Smooth muscle cell (in vitro differentiated cells): ENCODE results near the gene PRG2. TPM values are rescaled to one million over a fixed set of nuclear protein-coding genes. Genes with fewer than 3 reads are reported as not detected.
A peak's percentile ranks its signal among the peaks of the same experiment; 100 is the strongest.
"Not testable (repeated sequence)": the region's sequence is repeated elsewhere in the genome, so short reads cannot be mapped to it uniquely, and the experiment has no call there.

Experiments used
- DNase-seq: peaks from one replicate; lab custom pipeline; 2025; ENCODE audit not compliant: unreplicated experiment; lab: John Stamatoyannopoulos, UW
- H2AFZ ChIP-seq: fragments of 200-600 bp; sonication (generic); 2 replicates; pipeline ENCODE4 v1.6.0; 2016; ENCODE audit warnings: antibody characterized with exemption, low read depth, mild to moderate bottlenecking
- H3F3A ChIP-seq: fragments of 200-600 bp; sonication (generic); 2 replicates; pipeline ENCODE4 v1.6.0; 2017; ENCODE audit warnings: antibody characterized with exemption, low read depth
- H3K27ac ChIP-seq: fragments of 200-600 bp; sonication (generic); 2 replicates; pipeline ENCODE4 v1.5.1; 2016; ENCODE audit warnings: low read depth, mild to moderate bottlenecking
- H3K27me3 ChIP-seq: fragments of 200-600 bp; sonication (generic); 2 replicates; pipeline ENCODE4 v1.6.1; 2016; ENCODE audit warnings: low read depth, mild to moderate bottlenecking
- H3K36me3 ChIP-seq: fragments of 200-600 bp; sonication (generic); 2 replicates; pipeline ENCODE4 v1.5.1; 2016; ENCODE audit warnings: low read depth
- H3K4me1 ChIP-seq: fragments of 200-600 bp; sonication (generic); 2 replicates; pipeline ENCODE4 v1.5.1; 2016; ENCODE audit warnings: low read depth
- H3K4me2 ChIP-seq: fragments of 200-600 bp; sonication (generic); 2 replicates; pipeline ENCODE4 v1.6.0; 2016; ENCODE audit warnings: mild to moderate bottlenecking
- H3K4me3 ChIP-seq: fragments of 200-600 bp; sonication (generic); 2 replicates; pipeline ENCODE4 v1.5.1; 2016; ENCODE audit warnings: mild to moderate bottlenecking
- H3K79me2 ChIP-seq: fragments of 200-600 bp; sonication (generic); 2 replicates; pipeline ENCODE4 v1.6.0; 2016; ENCODE audit warnings: low read depth, mild to moderate bottlenecking
- H3K9ac ChIP-seq: fragments of 200-600 bp; sonication (generic); 2 replicates; pipeline ENCODE4 v1.6.0; 2016; ENCODE audit warnings: low read depth
- H3K9me3 ChIP-seq: fragments of 200-600 bp; sonication (generic); replicated peaks from 2 replicates; pipeline ENCODE4 v1.5.1; 2016; ENCODE audit warnings: low read depth
- H4K20me1 ChIP-seq: fragments of 200-600 bp; sonication (generic); 2 replicates; pipeline ENCODE4 v1.6.0; 2016; ENCODE audit warnings: low read depth
- WGBS: methylation state at CpG from one replicate; pipeline ENCODE4 v1.1.7; 2016; ENCODE audit warnings: low lambda C conversion rate; 5-methylcytosine and 5-hydroxymethylcytosine counted together
- polyA plus RNA-seq: library from polyadenylated mRNA; unstranded; fragments of >200 nt; fragmentation: Nextera tagmentation; extraction: Ambion mirVana; gene quantifications from 2 replicates; pipeline ENCODE4 v1.2.1, GENCODE V29; 2016
- total RNA-seq: library from RNA; depleted of rRNA; stranded (reverse); fragments of >200 nt; gene quantifications from 2 replicates; pipeline ENCODE4 v1.2.3, GENCODE V29; 2014
- TF ChIP-seq, protein P1 (sequence below): fragments of 200-600 bp; sonication (generic); IDR thresholded peaks from 2 replicates; pipeline ENCODE4 v1.5.1; 2017; ENCODE audit warnings: borderline replicate concordance, mild to moderate bottlenecking, antibody characterized with exemption; ENCODE audit not compliant: insufficient read depth, poor library complexity, severe bottlenecking

PRG2 gene
- total and polyA plus RNA-seq, 2 experiments from 2014 or later = not detected

DNA sequence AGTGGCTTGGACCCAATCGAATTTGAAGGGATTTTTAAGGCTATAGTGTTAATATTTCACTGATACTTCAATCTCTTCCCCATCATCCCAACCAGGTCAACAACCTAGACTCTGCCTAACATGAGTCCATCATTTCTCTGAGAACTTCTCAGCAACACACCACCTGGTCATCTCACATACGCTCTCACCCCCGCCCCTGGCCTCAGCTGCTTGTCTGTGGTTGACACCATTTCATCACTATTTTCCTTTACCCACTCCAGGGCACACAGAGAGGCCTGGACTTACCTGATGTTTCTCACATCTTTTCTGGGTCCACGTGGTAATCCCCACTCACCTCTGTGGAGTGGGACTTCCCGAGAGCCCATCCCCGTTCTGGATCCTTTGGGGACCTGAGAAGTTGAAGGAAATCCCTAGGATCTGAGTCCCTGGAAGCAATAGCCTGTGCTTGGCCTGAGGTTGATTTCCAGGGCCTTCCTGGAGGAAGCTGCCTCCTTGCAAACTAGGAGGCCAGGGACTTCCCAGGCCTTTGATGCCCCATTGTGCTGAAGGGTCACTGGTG is 49.1 kb downstream of the PRG2 start:
- Histone ChIP-seq H3K4me2 (no peak overlapping the region), H3K27ac (no peak overlapping the region), H3K27me3 (no peaks in the 10 kb centered on the region), H3K9me3 (no peaks in the 10 kb centered on the region), H3K9ac (no peak overlapping the region), H3K36me3 (no peaks in the 10 kb centered on the region), H3K4me3 (no peak overlapping the region), H3F3A (no peaks in the 10 kb centered on the region), H3K79me2 (peaks cover 3% of the 10 kb centered on the region), H4K20me1 (no peaks in the 10 kb centered on the region), H2AFZ (no peak overlapping the region), H3K4me1 (peaks cover 20% of the 10 kb centered on the region)
- TF ChIP-seq, protein P1, sequence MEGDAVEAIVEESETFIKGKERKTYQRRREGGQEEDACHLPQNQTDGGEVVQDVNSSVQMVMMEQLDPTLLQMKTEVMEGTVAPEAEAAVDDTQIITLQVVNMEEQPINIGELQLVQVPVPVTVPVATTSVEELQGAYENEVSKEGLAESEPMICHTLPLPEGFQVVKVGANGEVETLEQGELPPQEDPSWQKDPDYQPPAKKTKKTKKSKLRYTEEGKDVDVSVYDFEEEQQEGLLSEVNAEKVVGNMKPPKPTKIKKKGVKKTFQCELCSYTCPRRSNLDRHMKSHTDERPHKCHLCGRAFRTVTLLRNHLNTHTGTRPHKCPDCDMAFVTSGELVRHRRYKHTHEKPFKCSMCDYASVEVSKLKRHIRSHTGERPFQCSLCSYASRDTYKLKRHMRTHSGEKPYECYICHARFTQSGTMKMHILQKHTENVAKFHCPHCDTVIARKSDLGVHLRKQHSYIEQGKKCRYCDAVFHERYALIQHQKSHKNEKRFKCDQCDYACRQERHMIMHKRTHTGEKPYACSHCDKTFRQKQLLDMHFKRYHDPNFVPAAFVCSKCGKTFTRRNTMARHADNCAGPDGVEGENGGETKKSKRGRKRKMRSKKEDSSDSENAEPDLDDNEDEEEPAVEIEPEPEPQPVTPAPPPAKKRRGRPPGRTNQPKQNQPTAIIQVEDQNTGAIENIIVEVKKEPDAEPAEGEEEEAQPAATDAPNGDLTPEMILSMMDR = no peak
- no peak for DNase-seq
- 96% methylated on average over 5 of the region's 6 CpGs for WGBS

DNA sequence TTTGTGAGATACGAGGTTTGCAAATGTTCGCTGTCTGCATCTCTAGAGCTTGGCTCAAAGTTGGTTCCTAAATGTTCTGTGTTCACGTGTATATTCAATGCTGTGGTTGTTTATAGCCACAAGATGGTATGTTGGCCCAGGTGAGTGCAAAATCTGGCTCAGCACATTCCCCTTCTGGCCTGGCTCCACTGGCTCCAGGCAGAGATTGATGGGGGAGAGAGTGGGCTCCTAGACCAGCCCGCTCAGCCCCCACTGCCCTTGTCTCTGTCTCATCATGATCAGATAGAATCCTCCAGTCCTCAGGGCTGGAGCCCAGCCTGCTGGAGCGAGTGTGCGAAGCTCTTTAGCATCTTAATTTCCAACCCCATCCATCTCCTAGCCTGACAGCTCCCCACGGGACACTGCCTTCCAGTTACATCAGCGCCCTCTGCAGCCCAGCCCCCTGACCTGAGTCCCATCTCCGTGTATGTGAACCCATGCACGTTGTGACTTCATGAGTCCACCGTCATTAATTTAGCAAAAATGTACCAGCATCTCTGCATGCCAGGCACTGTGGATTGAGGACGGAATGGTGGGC is 50.3 kb downstream of the PRG2 start:
- Histone ChIP-seq H3K4me3 (no peak overlapping the region), H3K27me3 (no peaks in the 10 kb centered on the region), H3K9me3 (no peaks in the 10 kb centered on the region), H3K4me2 (no peak overlapping the region), H3K36me3 (no peaks in the 10 kb centered on the region), H3K79me2 (peaks cover 14% of the 10 kb centered on the region), H3F3A (no peaks in the 10 kb centered on the region), H2AFZ (peak overlapping the region; percentile 27), H3K9ac (no peak overlapping the region), H3K27ac (no peak overlapping the region), H3K4me1 (peaks cover 23% of the 10 kb centered on the region), H4K20me1 (no peaks in the 10 kb centered on the region)
- TF ChIP-seq, protein P1 = no peak
- DNase-seq = no peak
- WGBS = 32% methylated on average over 12 of the region's 12 CpGs

DNA sequence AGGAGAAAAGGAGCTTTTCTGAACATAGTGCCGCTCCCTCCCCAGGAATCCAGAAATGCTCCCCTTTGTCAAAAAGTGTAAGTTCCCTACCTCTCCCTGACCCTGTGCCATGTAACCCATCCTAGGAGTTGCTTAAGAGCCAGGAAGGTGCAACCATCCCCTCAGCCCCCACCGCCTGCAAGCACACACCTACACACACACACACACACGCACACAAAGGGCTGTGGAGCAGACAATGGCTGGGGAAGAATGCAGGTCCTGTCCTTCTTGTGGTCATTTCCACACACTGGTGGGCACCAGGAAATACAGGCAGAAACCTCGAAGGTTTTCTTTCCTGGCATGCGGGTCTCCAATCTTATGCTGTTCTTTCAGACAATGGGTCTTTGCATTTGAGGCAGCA is 51.1 kb downstream of the PRG2 start:
- H3K27me3 ChIP-seq = no peaks in the 10 kb centered on the region
- no peak overlapping the region for H3K9ac ChIP-seq
- no peaks in the 10 kb centered on the region for H3K9me3 ChIP-seq
- no peak overlapping the region for H3K4me3 ChIP-seq
- no peaks in the 10 kb centered on the region for H4K20me1 ChIP-seq
- H2AFZ ChIP-seq = no peak overlapping the region
- no peak overlapping the region for H3K27ac ChIP-seq
- no peaks in the 10 kb centered on the region for H3K36me3 ChIP-seq
- no peaks in the 10 kb centered on the region for H3F3A ChIP-seq
- peaks cover 31% of the 10 kb centered on the region for H3K4me1 ChIP-seq
- no peak overlapping the region for H3K4me2 ChIP-seq
- peaks cover 22% of the 10 kb centered on the region for H3K79me2 ChIP-seq
- WGBS = 89% methylated on average over 5 of the region's 5 CpGs
- TF ChIP-seq, protein P1 = no peak
- DNase-seq = no peak

DNA sequence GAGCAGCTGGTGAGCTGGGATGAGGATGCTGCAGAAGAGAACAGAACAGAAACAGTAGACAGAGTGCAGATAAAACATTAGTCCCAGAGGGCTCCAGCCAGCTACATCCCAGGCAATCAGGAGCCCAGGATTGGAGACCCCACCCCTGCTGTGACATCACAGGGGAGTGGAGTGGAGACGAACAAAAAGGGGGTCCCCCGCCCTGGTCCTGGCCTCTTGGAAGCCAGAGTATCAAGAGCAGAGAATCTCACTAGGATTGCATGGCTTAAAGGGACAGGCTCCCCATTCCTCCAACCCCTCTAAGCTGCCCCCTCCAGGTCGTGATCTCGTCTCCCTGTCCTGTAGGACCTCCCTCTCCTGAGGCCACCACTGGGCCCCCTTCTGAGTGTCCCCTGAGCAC is 52.3 kb downstream of the PRG2 start, which contains the start of gene P2RX3:
Gene P2RX3, plus strand, starts transcription at position 211 of the 400 bp plus-strand sequence. CDS start 199 bp downstream, outside the sequence.
- WGBS = 67% methylated on average over 4 of the region's 4 CpGs
- Histone ChIP-seq H3K36me3 (no peaks in the 10 kb centered on the region), H3F3A (no peaks in the 10 kb centered on the region), H3K9ac (no peak within 1 kb of the TSS), H2AFZ (no peak within 1 kb of the TSS), H3K27ac (no peak within 1 kb of the TSS), H3K4me2 (no peak within 1 kb of the TSS), H3K4me1 (peaks cover 23% of the 10 kb centered on the region), H3K9me3 (no peaks in the 10 kb centered on the region), H4K20me1 (no peaks in the 10 kb centered on the region), H3K4me3 (no peak within 1 kb of the TSS), H3K27me3 (no peaks in the 10 kb centered on the region), H3K79me2 (peaks cover 34% of the 10 kb centered on the region)
- no peak for DNase-seq
- TF ChIP-seq, protein P1 = no peak

DNA sequence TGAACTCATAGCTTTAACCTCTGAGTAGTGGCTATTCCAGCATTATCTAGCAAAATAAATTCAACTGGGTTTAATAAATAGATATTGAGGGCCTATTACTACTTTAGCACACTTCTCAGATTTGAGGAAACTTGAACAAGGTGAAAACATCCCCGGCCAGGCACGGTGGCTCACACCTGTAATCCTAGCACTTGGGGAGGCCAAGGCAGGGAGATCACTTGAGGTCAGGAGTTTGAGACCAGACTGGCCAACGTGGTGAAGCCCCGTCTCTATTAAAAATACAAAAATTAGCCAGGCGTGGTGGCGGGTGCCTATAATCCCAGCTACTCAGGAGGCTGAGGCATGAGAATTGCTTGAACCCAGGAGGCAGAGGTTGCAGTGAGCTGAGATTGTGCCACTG is 53.6 kb downstream of the PRG2 start:
- not testable (repeated sequence) for H3K9ac ChIP-seq, H3K4me2 ChIP-seq, H4K20me1 ChIP-seq, H3K36me3 ChIP-seq, H3K27me3 ChIP-seq, H3K4me3 ChIP-seq, H3K9me3 ChIP-seq, H3F3A ChIP-seq, DNase-seq
- Histone ChIP-seq H3K4me1 (peaks cover 23% of the 10 kb centered on the region), H2AFZ (peak overlapping the region; percentile 85), H3K79me2 (peaks cover 43% of the 10 kb centered on the region), H3K27ac (peak overlapping the region; percentile 89)
- 98% methylated on average over 6 of the region's 6 CpGs for WGBS
